ENCODE measurements around the gene WFIKKN1. TPM values are rescaled to one million over a fixed set of nuclear protein-coding genes. Genes with fewer than 3 reads are reported as not detected.

Gene WFIKKN1
- total RNA-seq, 1 experiment from 2014 or later, result not detected

- no peak for DNase-seq (ENCODE audit: low read depth)
Observed at GRCh38 chr16:657487-657886, 26.7 kb downstream of the WFIKKN1 start.

- no peak for DNase-seq (ENCODE audit: low read depth)
Observed at GRCh38 chr16:658679-659571, 28.1 kb downstream of the WFIKKN1 start.

- DNase-seq (ENCODE audit: low read depth), result no peak
Observed at GRCh38 chr16:659618-660017, 28.8 kb downstream of the WFIKKN1 start.

GRCh38 chr16:660132-660458 is 29.3 kb downstream of the WFIKKN1 start:
- DNase-seq (ENCODE audit: low read depth), result no peak

GRCh38 chr16:660459-661183 is 29.8 kb downstream of the WFIKKN1 start:
- peak; percentile 53 for DNase-seq (ENCODE audit: low read depth)

GRCh38 chr16:661184-661821 is 30.5 kb downstream of the WFIKKN1 start:
- no peak for DNase-seq (ENCODE audit: low read depth)

GRCh38 chr16:662095-662494 is 31.3 kb downstream of the WFIKKN1 start:
- DNase-seq (ENCODE audit: low read depth), result no peak

GRCh38 chr16:662597-662996 is 31.8 kb downstream of the WFIKKN1 start:
- DNase-seq (ENCODE audit: low read depth), result no peak

- DNase-seq (ENCODE audit: low read depth), result no peak
Observed at GRCh38 chr16:666572-666971, 35.8 kb downstream of the WFIKKN1 start.

- DNase-seq (ENCODE audit: low read depth), result no peak
Observed at GRCh38 chr16:667113-667779, 36.5 kb downstream of the WFIKKN1 start.

GRCh38 chr16:667780-668518 is 37.2 kb downstream of the WFIKKN1 start, which contains the start of gene RHOT2:
Gene RHOT2 (plus strand): TSS chr16:668132. CDS start chr16:668200, 68 bp downstream.
- DNase-seq (ENCODE audit: low read depth), result peak; percentile 86

- no peak for DNase-seq (ENCODE audit: low read depth)
Observed at GRCh38 chr16:668519-669171, 37.9 kb downstream of the WFIKKN1 start.

GRCh38 chr16:669666-670065 is 38.9 kb downstream of the WFIKKN1 start:
- DNase-seq (ENCODE audit: low read depth), result no peak

GRCh38 chr16:670485-671352 is 39.9 kb downstream of the WFIKKN1 start:
- no peak for DNase-seq (ENCODE audit: low read depth)

- DNase-seq (ENCODE audit: low read depth), result no peak
Observed at GRCh38 chr16:671353-672131, 40.8 kb downstream of the WFIKKN1 start.

GRCh38 chr16:672371-672770 is 41.6 kb downstream of the WFIKKN1 start:
- DNase-seq (ENCODE audit: low read depth), result no peak

- DNase-seq (ENCODE audit: low read depth), result no peak
Observed at GRCh38 chr16:672851-673250, 42.1 kb downstream of the WFIKKN1 start.

GRCh38 chr16:673399-673991 is 42.7 kb downstream of the WFIKKN1 start:
- no peak for DNase-seq (ENCODE audit: low read depth)

All from RPMI7951 (cell line).